ENCODE measurements around the gene AIFM1. TPM values are rescaled to one million over a fixed set of nuclear protein-coding genes. Genes with fewer than 3 reads are reported as not detected.

The AIFM1 gene
- polyA plus RNA-seq, 1 of the 3 experiments (the other 2 are of a cell fraction) = 49.8 TPM

DNA sequence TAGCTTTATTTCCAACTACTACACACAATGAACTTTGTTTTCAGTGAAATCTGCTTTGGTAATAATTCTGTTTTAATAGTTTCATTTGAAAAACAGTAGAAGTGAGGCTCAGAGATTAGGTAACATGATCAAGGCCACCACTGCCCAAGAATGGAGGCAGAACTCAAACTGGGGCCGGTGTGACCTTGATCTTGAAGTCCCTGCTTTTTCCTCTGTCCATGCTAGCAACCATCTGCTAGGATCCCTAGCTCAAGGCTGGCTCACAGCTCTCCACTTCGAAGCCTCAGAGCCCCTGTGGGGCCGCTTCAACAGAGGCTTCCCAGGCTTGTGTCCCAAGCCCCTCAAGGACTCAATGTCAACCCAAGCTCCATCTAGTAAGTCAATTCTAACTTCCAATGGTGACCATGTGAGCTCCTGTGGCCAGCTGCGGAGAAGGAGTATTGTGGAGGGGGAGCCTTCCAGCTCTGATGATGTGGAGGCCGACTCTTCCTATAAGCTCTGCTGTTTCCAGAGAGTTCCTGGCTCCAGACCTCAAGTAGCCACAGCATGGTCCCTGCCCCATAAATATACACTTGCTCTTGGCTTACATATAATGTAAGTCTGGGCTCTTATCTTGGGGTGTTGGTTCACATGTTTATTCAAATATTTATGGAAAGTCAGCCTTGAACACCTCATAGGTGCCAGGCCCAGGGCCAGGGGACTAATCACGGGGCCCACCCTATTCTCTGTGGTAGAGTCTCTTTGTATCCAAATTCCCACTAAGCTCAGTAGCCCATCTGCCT lies 70.2 kb downstream of the AIFM1 start:
- DNase-seq = no peak
- Histone ChIP-seq H3F3A (replicated peaks; ENCODE audit: insufficient read depth) (no peaks in the 10 kb centered on the region), H3K9ac (no peak overlapping the region), H2AFZ (ENCODE audit: low read depth) (no peak overlapping the region), H3K4me1 (ENCODE audit: control insufficient read depth in 1 of 2, insufficient read depth in 2 of 2, low read depth in 1 of 2, low read length in 1 of 2) (peaks cover 0 to 13% of the 10 kb centered on the region in 2 experiments; a peak in 1 of 4 replicates), H3K79me2 (ENCODE audit: insufficient read depth) (peaks cover 12% of the 10 kb centered on the region; the same call in 1 of the 2 replicates), H3K36me3 (replicated peaks in 1 of 2; ENCODE audit: control insufficient read depth in 1 of 2, insufficient read depth in 2 of 2, low read length in 1 of 2) (no peaks in the 10 kb centered on the region), H4K20me1 (ENCODE audit: insufficient read depth) (peaks cover 6% of the 10 kb centered on the region; the same call in 1 of the 2 replicates), H3K27ac (ENCODE audit: low read depth in 2 of 2, low read length in 1 of 2) (no peak overlapping the region), H3K9me2 (no peaks in the 10 kb centered on the region), H3K4me3 (ENCODE audit: low read depth in 2 of 2, low read length in 1 of 2) (no peak overlapping the region), H3K4me2 (no peak overlapping the region), H3K27me3 (ENCODE audit: insufficient read depth) (no peaks in the 10 kb centered on the region; the same call in 1 of the 2 replicates), H3K9me3 (no peaks in the 10 kb centered on the region)
- CTCF ChIA-PET = interaction anchor here (2.4 kb wide), 1 partner anchor 16 kb away, joined by 14 read pairs; no protein-coding TSS in a partner anchor
- POLR2A ChIA-PET = no interaction called here
- TF ChIP-seq, protein P1, sequence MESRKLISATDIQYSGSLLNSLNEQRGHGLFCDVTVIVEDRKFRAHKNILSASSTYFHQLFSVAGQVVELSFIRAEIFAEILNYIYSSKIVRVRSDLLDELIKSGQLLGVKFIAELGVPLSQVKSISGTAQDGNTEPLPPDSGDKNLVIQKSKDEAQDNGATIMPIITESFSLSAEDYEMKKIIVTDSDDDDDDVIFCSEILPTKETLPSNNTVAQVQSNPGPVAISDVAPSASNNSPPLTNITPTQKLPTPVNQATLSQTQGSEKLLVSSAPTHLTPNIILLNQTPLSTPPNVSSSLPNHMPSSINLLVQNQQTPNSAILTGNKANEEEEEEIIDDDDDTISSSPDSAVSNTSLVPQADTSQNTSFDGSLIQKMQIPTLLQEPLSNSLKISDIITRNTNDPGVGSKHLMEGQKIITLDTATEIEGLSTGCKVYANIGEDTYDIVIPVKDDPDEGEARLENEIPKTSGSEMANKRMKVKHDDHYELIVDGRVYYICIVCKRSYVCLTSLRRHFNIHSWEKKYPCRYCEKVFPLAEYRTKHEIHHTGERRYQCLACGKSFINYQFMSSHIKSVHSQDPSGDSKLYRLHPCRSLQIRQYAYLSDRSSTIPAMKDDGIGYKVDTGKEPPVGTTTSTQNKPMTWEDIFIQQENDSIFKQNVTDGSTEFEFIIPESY (IDR thresholded peaks at IDR 0.05; ENCODE audit: borderline replicate concordance, low read depth) = no peak
- no peak for TF ChIP-seq FOSL2 (IDR thresholded peaks at IDR 0.05; ENCODE audit: borderline replicate concordance, low read depth)
- TF ChIP-seq FOXM1 (IDR thresholded peaks at IDR 0.05; ENCODE audit: low read depth) = no peak
- no peak for TF ChIP-seq TAF1 (IDR thresholded peaks at IDR 0.05; ENCODE audit: borderline replicate concordance, low read depth, low read length)
- TF ChIP-seq GABPA (IDR thresholded peaks at IDR 0.05; ENCODE audit: low read depth) = no peak
- TF ChIP-seq USF1 (IDR thresholded peaks at IDR 0.05; ENCODE audit: borderline replicate concordance, low read depth) = no peak
- TF ChIP-seq MAX (IDR thresholded peaks at IDR 0.05; ENCODE audit: low read depth) = no peak
- no peak for TF ChIP-seq RFX5 (IDR thresholded peaks at IDR 0.05; ENCODE audit: low read length)
- TF ChIP-seq MXI1 (IDR thresholded peaks at IDR 0.05; ENCODE audit: low read depth, low read length) = no peak
- TF ChIP-seq POLR2AphosphoS5 (IDR thresholded peaks at IDR 0.05; ENCODE audit: low read depth, low read length) = no peak
- TF ChIP-seq YY1 (IDR thresholded peaks at IDR 0.05; ENCODE audit: low read depth) = no peak
- TF ChIP-seq EP300 (IDR thresholded peaks at IDR 0.05; ENCODE audit: borderline replicate concordance in 1 of 2, low read depth in 1 of 2, low read length in 1 of 2) = no peak
- no peak for TF ChIP-seq ELF1 (IDR thresholded peaks at IDR 0.05)
- no peak for TF ChIP-seq FOXJ3 (CRISPR knock-in tag; IDR thresholded peaks at IDR 0.05)
- WGBS (ENCODE audit: low lambda C conversion rate) = 60% methylated on average over 6 of the region's 6 CpGs
